ENCODE data around the gene CNN2. TPM values are rescaled to one million over a fixed set of nuclear protein-coding genes. Genes with fewer than 3 reads are reported as not detected.

CNN2 gene
- total and polyA plus RNA-seq, 9 of the 15 experiments (the other 6 are each of a cell fraction or from before 2014, with no cell fraction given), result 12.1 to 174 (median 52.7) TPM

- Histone ChIP-seq H3K9me3 (replicated peaks; ENCODE audit: control insufficient read depth, insufficient read depth, low read depth, low read length) (no peaks in the 10 kb centered on the region), H3K9me1 (ENCODE audit: control insufficient read depth, insufficient read depth, low read length) (peaks cover 3% of the 10 kb centered on the region), H3K4me1 (replicated peaks in 1 of 2; ENCODE audit: control insufficient read depth in 2 of 2, insufficient read depth in 2 of 2, low read length in 2 of 2) (peaks cover 6 to 75% of the 10 kb centered on the region in 2 experiments), H3K36me3 (ENCODE audit: control insufficient read depth, insufficient read depth, low read length) (peaks cover 68% of the 10 kb centered on the region; the same call in 2 of the 3 replicates), H3K9ac (ENCODE audit: insufficient read depth in 1 of 2, low read depth in 2 of 2, low read length in 2 of 2) (no peak overlapping the region; a peak in 2 of 4 replicates), H3K4me3 (no peak overlapping the region), H3K27me3 (ENCODE audit: control insufficient read depth in 2 of 2, insufficient read depth in 2 of 2, low read length in 2 of 2) (no peaks in the 10 kb centered on the region), H3K4me2 (ENCODE audit: insufficient read depth, low read length) (no peak overlapping the region), H3K79me2 (ENCODE audit: control insufficient read depth, insufficient read depth, low read length) (peaks cover under 1% of the 10 kb centered on the region; the same call in 1 of the 3 replicates), H3K27ac (ENCODE audit: extremely low read depth, low read depth, low read length) (no peak overlapping the region), H2AFZ (ENCODE audit: low read depth, low read length) (no peak overlapping the region), H4K20me1 (replicated peaks; ENCODE audit: control insufficient read depth, insufficient read depth, low read length) (no peaks in the 10 kb centered on the region)
- 85% methylated on average over 19 of the region's 21 CpGs for WGBS (ENCODE audit: insufficient coverage, low coverage, missing lambda C conversion rate)
- in situ Hi-C loops (cut with MboI) (no loop called here), intact Hi-C loops (cut with micrococcal nuclease) (no loop called here)
- CTCF ChIA-PET (ENCODE audit: low intra/inter-chr PET ratio), result no interaction called here
- TF ChIP-seq SREBF1 (IDR thresholded peaks at IDR 0.05; ENCODE audit: borderline replicate concordance, low read depth, low read length), result no peak
- TF ChIP-seq POLR2G (IDR thresholded peaks at IDR 0.05; ENCODE audit: low read depth, low read length), result peak; percentile 58; the same call in 1 of the 2 replicates
- TF ChIP-seq, protein P1, sequence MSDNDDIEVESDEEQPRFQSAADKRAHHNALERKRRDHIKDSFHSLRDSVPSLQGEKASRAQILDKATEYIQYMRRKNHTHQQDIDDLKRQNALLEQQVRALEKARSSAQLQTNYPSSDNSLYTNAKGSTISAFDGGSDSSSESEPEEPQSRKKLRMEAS (CRISPR knock-in tag; IDR thresholded peaks at IDR 0.05), result 0 out of 2 replicates have a peak, but pooled peaks have one; percentile 14
- no peak for TF ChIP-seq POLR3A (IDR thresholded peaks at IDR 0.05; ENCODE audit: borderline replicate concordance, extremely low read depth, insufficient read depth, insufficient read length)
- BruUV-seq (replicated peaks), result TSS peak; percentile 29
- no peak for FAIRE-seq
- no peak for DNase-seq (ENCODE audit: extremely low read depth in 1 of 4, low spot score in 3 of 4)
- no peak for ATAC-seq
- POLR2A ChIA-PET, result interaction anchor here (0.8 to 5.3 kb wide), 4 partner anchors 8 to 45 kb away, joined by 3 to 45 read pairs (median 7); partner anchors contain the start of gene POLR2E
These were observed 60.2 kb downstream of the CNN2 start for GRCh38 chr19:1086613-1087012.
